ENCODE results near the gene PARD6G.

GRCh38 chr18:80166240-80166639 lies 81.1 kb downstream of the PARD6G start:
- TF ChIP-seq CTCF (IDR thresholded peaks at IDR 0.05) (no peak), POLR2A (IDR thresholded peaks at IDR 0.05) (no peak)

Data from thyroid gland (tissue), 4 donors.